ENCODE measurements around the gene SPON1. TPM values are rescaled to one million over a fixed set of nuclear protein-coding genes. Genes with fewer than 3 reads are reported as not detected.

Gene SPON1
- polyA plus RNA-seq, 2 of the 4 experiments (the other 2 are of a cell fraction), result not detected

DNA sequence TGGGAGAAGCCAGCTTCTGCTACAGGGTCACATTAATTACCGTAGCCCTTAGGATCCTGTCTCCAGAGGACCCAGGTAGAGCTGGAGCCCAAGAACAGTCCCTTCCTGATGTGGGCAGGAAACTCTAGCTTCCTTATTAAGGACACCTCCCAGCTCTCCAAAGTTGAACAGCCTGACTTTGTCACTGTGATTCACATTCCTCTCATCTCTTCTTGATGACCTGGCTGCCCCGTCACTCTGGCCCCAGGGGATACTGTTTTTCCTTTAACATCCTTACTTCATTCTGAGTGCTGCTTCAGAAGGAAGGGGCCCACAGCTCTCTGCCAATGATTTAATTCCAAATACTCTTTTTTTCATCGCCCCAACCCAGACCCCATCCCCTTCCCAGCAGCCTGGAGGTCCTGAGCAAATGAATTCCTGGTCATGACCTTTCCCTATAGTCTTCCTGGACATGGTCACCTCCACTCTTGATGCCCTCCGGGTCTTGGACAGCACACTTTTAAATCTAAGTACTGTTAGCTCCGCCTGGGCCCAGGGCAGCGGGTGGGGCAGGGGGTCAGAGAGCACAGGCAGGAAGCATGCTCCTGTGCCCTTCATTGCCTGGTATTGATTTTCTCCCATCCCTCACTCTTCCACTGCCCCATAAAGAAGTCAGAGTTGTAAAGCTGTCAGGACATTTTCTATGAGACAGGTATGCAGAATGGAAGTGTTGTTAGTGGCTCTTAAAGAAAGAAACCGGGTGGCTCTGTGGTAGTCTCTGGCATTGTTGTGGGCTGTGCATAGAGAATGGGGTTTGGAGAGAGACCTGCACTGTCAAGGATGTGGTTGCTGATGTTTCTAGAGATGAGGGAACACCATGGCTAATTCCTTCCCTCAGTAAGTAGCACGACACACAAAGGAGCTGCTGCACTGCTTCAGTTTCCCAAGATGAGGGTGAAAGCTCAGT, 22.3 kb upstream of the SPON1 start:
- Histone ChIP-seq H3K4me3 (no peak overlapping the region), H3K9me3 (0 out of 3 replicates have a peak, but pooled peaks cover 2% of the 10 kb centered on the region), H3K4me1 (peaks cover 20% of the 10 kb centered on the region; the same call in 2 of the 3 replicates), H3K4me2 (peak overlapping the region; percentile 46), H3K27ac (no peak overlapping the region)
- WGBS (ENCODE audit: missing lambda C conversion rate), result 38% methylated on average over 7 of the region's 8 CpGs
- ChIA-PET CTCF (interaction anchor here (1.0 to 1.4 kb wide), 3 partner anchors 12 to 209 kb away, joined by 3 to 5 read pairs (median 3); no protein-coding TSS in a partner anchor), POLR2A (interaction anchor here (0.6 kb wide), 1 partner anchor 294 kb away, joined by 4 read pairs; no protein-coding TSS in a partner anchor)
- TF ChIP-seq CBX2 (IDR thresholded peaks at IDR 0.05; ENCODE audit: borderline replicate concordance, low read depth), result no peak
- no peak for TF ChIP-seq GATA3 (IDR thresholded peaks at IDR 0.05; ENCODE audit: borderline replicate concordance)
- no peak for TF ChIP-seq RFX5 (IDR thresholded peaks at IDR 0.05)
- no peak for TF ChIP-seq ZC3H11A (IDR thresholded peaks at IDR 0.05)
- no peak for TF ChIP-seq JUN (IDR thresholded peaks at IDR 0.05)
- no peak for TF ChIP-seq SMC3 (IDR thresholded peaks at IDR 0.05)
- no peak for TF ChIP-seq ZNF302 (CRISPR knock-in tag; IDR thresholded peaks at IDR 0.05)
- no peak for TF ChIP-seq JUNB (IDR thresholded peaks at IDR 0.05)
- no peak for TF ChIP-seq NPAS2 (CRISPR knock-in tag; IDR thresholded peaks at IDR 0.05; ENCODE audit: borderline replicate concordance)
- TF ChIP-seq MYC (IDR thresholded peaks at IDR 0.05; ENCODE audit: borderline replicate concordance, low read length), result no peak
- TF ChIP-seq MAZ (IDR thresholded peaks at IDR 0.05; ENCODE audit: borderline replicate concordance, low read depth, low read length), result no peak
- TF ChIP-seq CHD4 (IDR thresholded peaks at IDR 0.05; ENCODE audit: borderline replicate concordance), result no peak
- FAIRE-seq (no peak), DNase-seq (ENCODE audit: low read depth in 1 of 2, low spot score in 1 of 2) (peak; percentile 24 to 33), ATAC-seq (peak; percentile 30 to 54; a peak in 1 of 6 replicates)

- Histone ChIP-seq H3K4me2 (peak overlapping the region; percentile 46; the same call in 1 of the 3 replicates), H3K4me1 (peaks cover 20% of the 10 kb centered on the region; the same call in 2 of the 3 replicates), H3K4me3 (no peak overlapping the region), H3K27ac (no peak overlapping the region), H3K9me3 (0 out of 3 replicates have a peak, but pooled peaks cover 2% of the 10 kb centered on the region)
- WGBS (ENCODE audit: missing lambda C conversion rate), result 50% methylated on average over 1 of the region's 1 CpG
- no peak for TF ChIP-seq ZC3H11A (IDR thresholded peaks at IDR 0.05)
- TF ChIP-seq EHMT2 (IDR thresholded peaks at IDR 0.05; ENCODE audit: low read depth), result no peak
- no peak for TF ChIP-seq JUNB (IDR thresholded peaks at IDR 0.05)
- TF ChIP-seq HOXA7 (CRISPR knock-in tag; IDR thresholded peaks at IDR 0.05), result no peak
- no peak for TF ChIP-seq HEYL (CRISPR knock-in tag; IDR thresholded peaks at IDR 0.05)
- TF ChIP-seq, protein P1, sequence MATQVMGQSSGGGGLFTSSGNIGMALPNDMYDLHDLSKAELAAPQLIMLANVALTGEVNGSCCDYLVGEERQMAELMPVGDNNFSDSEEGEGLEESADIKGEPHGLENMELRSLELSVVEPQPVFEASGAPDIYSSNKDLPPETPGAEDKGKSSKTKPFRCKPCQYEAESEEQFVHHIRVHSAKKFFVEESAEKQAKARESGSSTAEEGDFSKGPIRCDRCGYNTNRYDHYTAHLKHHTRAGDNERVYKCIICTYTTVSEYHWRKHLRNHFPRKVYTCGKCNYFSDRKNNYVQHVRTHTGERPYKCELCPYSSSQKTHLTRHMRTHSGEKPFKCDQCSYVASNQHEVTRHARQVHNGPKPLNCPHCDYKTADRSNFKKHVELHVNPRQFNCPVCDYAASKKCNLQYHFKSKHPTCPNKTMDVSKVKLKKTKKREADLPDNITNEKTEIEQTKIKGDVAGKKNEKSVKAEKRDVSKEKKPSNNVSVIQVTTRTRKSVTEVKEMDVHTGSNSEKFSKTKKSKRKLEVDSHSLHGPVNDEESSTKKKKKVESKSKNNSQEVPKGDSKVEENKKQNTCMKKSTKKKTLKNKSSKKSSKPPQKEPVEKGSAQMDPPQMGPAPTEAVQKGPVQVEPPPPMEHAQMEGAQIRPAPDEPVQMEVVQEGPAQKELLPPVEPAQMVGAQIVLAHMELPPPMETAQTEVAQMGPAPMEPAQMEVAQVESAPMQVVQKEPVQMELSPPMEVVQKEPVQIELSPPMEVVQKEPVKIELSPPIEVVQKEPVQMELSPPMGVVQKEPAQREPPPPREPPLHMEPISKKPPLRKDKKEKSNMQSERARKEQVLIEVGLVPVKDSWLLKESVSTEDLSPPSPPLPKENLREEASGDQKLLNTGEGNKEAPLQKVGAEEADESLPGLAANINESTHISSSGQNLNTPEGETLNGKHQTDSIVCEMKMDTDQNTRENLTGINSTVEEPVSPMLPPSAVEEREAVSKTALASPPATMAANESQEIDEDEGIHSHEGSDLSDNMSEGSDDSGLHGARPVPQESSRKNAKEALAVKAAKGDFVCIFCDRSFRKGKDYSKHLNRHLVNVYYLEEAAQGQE (IDR thresholded peaks at IDR 0.05), result no peak
- no peak for TF ChIP-seq HMGXB4 (CRISPR knock-in tag; IDR thresholded peaks at IDR 0.05; ENCODE audit: borderline replicate concordance)
- TF ChIP-seq TFCP2L1 (CRISPR knock-in tag; IDR thresholded peaks at IDR 0.05), result no peak
- no peak for TF ChIP-seq POLR2AphosphoS2 (conservative IDR thresholded peaks at IDR 0.05; ENCODE audit: low read length)
- TF ChIP-seq, protein P2, sequence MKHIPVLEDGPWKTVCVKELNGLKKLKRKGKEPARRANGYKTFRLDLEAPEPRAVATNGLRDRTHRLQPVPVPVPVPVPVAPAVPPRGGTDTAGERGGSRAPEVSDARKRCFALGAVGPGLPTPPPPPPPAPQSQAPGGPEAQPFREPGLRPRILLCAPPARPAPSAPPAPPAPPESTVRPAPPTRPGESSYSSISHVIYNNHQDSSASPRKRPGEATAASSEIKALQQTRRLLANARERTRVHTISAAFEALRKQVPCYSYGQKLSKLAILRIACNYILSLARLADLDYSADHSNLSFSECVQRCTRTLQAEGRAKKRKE (CRISPR knock-in tag; IDR thresholded peaks at IDR 0.05; ENCODE audit: low read depth), result no peak
- no peak for TF ChIP-seq POLR2A (IDR thresholded peaks at IDR 0.05; ENCODE audit: low read length)
- no peak for TF ChIP-seq CTCF (IDR thresholded peaks at IDR 0.05)
- TF ChIP-seq FOSL2 (IDR thresholded peaks at IDR 0.05), result no peak
- TF ChIP-seq FOSL2 (CRISPR knock-in tag; IDR thresholded peaks at IDR 0.05), result no peak
- ChIA-PET POLR2A (no interaction called here), CTCF (interaction anchor here (1.0 to 1.4 kb wide), 2 partner anchors 13 to 208 kb away, joined by 3 to 5 read pairs; no protein-coding TSS in a partner anchor)
- FAIRE-seq, result no peak
- no peak for ATAC-seq
- no peak for DNase-seq (ENCODE audit: low read depth in 1 of 2, low spot score in 1 of 2)
Observed at GRCh38 chr11:13940907-13941256, 21.6 kb upstream of the SPON1 start.

Measured in A549 (cell line).